ENCODE data around the gene CCDC116.
"Not testable (repeated sequence)": the region's sequence is repeated elsewhere in the genome, so short reads cannot be mapped to it uniquely, and the experiment has no call there.

The CCDC116 gene

DNA sequence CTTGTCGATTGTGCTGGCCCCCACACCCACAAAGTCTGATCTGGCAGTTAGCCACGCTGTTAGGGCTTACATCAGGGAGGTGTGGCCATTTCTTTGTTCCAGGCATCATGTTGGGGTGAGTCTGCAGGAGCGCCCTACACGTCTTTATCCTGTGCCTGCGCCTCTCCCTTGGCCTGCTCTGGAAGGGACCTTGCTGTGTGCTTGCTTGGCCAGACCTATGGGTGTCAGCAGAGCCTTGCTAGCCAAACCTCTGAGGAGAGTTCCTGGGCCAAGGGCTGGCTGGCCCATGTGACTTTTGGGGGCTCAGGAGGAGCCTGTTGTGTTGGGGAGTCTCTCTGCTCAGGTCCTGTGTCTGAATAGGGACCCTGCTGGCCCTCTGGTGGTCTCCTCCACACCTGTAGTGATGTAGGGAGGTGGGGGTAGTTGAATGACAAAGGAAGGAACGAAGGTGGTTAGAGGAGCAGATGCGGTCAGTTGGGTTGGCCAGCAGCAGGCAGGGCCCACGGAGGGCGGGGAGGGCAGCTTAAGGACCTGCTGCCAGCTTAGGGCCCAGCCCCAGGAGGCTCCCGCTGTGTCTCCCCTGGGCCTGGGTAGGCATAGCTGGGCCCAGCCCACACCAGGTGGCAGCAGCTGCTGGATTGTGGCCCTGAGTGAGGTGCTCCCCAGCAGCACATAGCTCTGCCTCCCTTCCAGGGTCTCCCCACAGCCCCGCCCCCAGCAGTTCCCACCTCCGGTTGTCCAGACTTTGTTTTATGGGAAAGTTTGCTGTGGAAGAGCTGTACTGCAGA lies 41.2 kb downstream of the CCDC116 start:
- Mint-ChIP-seq H3K4me3 (no peak overlapping the region), H3K36me3 (peaks cover 62% of the 10 kb centered on the region), H3K9me3 (no peaks in the 10 kb centered on the region), H3K27me3 (no peaks in the 10 kb centered on the region), H3K27ac (no peak overlapping the region), H3K4me1 (peaks cover 27% of the 10 kb centered on the region)
- ATAC-seq = no peak

DNA sequence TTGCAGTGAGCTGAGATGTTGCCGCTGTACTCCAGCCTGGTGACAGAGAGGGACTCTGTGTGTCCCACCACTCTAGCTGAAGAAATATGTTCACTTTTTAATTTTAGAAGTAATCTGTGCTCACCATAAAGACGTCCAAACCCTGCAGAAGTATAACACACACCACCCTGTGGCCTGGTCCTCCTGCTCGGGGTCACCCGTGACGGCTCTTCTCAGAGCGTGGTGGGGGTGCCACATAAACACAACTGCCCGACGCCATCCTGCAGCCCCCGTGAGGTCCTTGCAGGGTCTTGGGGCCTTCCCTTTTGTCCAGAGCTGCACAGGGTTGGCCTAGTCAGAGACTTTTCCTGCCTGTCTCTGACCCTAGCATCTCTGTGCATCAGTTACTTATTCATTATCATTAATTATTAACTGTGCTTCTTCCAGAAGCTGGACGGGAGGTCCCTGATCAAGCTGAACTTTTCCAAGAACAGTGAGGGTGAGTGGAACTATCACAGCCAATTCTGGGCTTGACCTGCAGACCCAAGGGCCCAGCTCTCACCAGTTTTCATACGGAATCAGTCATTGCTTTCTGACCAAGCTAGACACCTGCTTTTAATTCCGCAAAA lies 42.2 kb downstream of the CCDC116 start:
- Mint-ChIP-seq H3K27ac (no peak overlapping the region), H3K4me3 (no peak overlapping the region), H3K9me3 (no peaks in the 10 kb centered on the region), H3K4me1 (peaks cover 19% of the 10 kb centered on the region), H3K36me3 (peaks cover 58% of the 10 kb centered on the region), H3K27me3 (no peaks in the 10 kb centered on the region)
- ATAC-seq = no peak

DNA sequence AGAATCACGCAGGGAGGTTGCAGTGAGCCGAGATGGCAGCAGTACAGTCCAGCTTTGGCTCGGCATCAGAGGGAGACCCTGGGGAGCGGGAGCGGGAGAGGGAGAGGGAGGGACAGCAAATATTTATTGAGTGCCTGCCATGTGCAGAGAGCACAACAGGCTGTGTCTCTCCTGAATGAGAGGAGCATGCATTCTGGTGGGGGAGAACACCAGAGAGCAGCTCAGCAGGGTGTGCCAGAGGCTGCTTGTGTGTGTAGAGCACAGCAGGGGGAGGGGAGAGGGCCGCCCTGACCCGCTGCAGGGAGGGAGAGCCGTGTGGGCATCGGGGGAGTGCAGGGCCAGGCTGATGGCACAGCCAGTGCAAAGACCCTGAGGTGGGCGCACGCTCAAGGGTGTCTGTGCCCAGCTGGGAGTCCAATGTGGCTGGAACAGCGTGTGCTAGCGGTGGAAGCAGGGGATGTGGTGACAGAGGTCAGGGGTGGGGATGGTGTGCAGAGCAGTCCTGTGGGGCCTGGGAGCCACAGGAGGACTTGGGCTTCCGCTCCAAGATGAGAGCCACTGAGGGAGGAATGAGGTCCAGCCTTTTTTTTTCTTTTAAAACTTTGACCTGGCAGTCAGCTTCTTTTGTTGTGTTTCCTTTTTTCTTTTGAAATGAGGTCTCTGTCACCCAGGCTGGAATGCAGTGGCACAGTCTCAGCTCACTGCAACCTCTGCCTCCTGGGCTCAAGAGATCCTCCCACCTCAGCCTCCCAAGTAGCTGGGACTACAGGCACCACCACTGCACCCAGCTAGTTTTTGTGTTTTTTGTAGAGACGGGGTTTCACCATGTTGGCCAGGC lies 45.3 kb downstream of the CCDC116 start:
- Mint-ChIP-seq H3K36me3 (peaks cover 47% of the 10 kb centered on the region), H3K27me3 (no peaks in the 10 kb centered on the region), H3K4me1 (peaks cover 14% of the 10 kb centered on the region), H3K9me3 (no peaks in the 10 kb centered on the region), H3K27ac (no peak overlapping the region), H3K4me3 (no peak overlapping the region)
- no peak for ATAC-seq

DNA sequence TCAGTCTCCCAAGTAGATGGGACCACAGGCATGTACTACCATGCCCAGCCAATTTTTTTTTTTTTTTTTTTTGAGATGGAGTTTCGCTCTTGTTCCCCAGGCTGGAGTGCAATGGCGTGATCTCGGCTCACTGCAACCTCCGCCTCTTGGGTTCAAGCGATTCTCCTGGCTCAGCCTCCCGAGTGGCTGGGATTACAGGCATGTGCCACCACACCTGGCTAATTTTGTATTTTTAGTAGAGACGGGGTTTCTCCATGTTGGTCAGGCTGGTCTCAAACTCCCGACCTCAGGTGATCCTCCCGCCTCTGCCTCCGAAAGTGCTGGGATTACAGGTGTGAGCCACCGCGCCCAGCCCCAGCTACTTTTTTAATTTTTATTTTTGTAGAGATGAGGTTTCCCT lies 46.3 kb downstream of the CCDC116 start:
- H3K4me1 Mint-ChIP-seq, H3K27ac Mint-ChIP-seq, H3K27me3 Mint-ChIP-seq, ATAC-seq, H3K4me3 Mint-ChIP-seq, H3K9me3 Mint-ChIP-seq: not testable (repeated sequence)
- peaks cover 42% of the 10 kb centered on the region for H3K36me3 Mint-ChIP-seq

DNA sequence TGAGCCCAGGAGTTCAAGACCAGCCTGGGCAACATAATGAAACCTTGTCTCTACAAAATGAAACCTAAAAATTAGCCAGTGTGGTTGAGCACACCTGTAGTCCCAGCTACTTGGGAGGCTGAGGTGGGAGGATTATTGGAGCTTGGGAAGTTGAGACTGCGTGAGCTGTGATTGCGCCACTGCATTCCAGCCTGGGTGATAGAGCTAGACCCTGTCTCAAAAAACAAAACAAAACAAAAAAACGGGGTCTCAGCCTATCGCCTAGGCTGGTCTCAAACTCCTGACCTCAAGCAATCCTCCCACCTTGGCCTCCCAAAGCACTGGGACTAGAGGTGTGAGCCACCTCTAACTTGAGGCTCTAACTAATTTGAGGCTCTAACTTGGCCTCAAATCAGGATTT lies 46.8 kb downstream of the CCDC116 start:
- H3K36me3 Mint-ChIP-seq = peaks cover 39% of the 10 kb centered on the region
- ATAC-seq = no peak
- H3K9me3 Mint-ChIP-seq = no peaks in the 10 kb centered on the region

DNA sequence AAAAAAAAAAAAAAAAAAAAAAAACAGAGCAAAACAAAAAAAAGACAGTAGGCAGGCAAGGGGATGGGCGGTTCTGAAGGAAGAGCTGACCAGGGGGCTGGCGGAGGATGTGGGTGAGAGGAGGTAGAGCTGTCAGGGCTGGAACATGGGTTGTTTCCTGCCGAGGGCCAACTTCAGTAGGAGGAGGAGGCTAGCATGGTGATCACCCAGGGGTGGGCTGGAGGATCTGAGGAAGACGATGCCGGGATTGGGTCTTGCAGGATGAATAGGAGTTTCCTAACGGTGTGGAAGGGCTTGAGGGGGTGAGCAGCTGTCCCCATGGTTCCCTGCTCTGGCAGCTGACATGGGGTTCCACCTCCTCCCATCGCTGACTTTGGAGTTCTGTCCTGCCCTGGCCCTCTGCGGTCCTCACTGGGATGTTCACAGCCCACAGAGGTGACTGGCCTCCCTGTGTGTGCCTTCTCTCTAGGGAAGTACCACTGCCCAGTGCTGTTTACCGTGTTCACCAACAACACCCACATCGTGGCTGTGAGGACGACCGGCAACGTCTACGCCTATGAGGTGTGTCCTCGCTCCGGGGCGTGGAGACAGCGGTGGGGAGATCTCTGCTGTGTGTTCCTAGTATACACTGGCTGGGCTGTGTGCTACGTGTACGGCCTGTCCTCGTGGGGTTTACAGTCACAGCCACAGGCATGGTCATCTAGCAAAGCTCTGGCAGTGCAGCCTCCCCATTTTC lies 48.4 kb downstream of the CCDC116 start:
- H3K9me3 Mint-ChIP-seq = no peaks in the 10 kb centered on the region
- no peak overlapping the region for H3K4me3 Mint-ChIP-seq
- H3K27me3 Mint-ChIP-seq = no peaks in the 10 kb centered on the region
- no peak for ATAC-seq
- peaks cover 34% of the 10 kb centered on the region for H3K36me3 Mint-ChIP-seq
- H3K27ac Mint-ChIP-seq = no peak overlapping the region
- H3K4me1 Mint-ChIP-seq = peaks cover 7% of the 10 kb centered on the region

More for the DNA sequence above, 46.8 kb downstream of the CCDC116 start:
- Mint-ChIP-seq H3K4me3 (no peak overlapping the region), H3K27ac (no peak overlapping the region), H3K27me3 (no peaks in the 10 kb centered on the region), H3K4me1 (peaks cover 7% of the 10 kb centered on the region)

DNA sequence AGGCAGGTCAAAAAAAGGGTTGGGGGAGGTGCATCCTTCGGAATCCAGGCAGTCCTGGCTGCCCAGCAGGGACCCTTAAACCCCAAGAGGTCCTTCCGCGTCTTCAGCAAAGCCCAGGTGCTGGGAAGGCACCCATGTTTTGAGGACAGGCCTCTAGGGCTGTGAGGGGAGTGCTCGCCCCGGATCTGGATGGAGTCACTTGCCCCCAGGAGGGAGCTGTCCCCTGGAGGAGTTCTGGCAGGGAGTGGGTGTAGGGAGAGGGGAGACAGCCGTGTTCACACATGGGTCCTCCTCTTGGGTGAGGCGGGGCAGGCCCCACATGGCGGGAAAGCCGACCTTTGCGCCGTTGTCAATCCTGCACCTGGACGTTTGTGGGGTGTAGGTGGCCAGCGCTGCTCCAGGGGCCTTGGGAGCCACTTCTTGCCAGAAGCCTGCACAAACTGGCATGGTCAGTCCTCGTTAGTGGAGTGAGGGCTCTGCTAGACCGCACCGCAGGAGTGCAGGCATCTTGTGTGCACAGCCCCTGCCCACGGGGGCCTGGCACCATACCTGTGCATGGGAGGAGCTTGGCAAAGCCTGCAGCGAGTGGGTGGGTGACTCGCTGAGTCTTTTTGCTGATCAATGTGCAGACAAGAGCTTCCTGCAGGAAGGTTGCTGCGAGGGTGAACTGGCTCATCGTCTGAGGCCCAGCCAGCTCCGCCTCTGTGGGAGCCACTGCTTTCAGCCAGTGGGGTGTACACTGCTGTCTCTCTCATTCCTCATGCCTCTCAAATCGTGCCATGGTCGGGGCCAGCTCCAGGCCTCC lies 49.2 kb downstream of the CCDC116 start:
- Mint-ChIP-seq H3K9me3 (no peaks in the 10 kb centered on the region), H3K4me3 (no peak overlapping the region), H3K27me3 (no peaks in the 10 kb centered on the region), H3K36me3 (peaks cover 31% of the 10 kb centered on the region), H3K4me1 (peaks cover 7% of the 10 kb centered on the region), H3K27ac (no peak overlapping the region)
- no peak for ATAC-seq

DNA sequence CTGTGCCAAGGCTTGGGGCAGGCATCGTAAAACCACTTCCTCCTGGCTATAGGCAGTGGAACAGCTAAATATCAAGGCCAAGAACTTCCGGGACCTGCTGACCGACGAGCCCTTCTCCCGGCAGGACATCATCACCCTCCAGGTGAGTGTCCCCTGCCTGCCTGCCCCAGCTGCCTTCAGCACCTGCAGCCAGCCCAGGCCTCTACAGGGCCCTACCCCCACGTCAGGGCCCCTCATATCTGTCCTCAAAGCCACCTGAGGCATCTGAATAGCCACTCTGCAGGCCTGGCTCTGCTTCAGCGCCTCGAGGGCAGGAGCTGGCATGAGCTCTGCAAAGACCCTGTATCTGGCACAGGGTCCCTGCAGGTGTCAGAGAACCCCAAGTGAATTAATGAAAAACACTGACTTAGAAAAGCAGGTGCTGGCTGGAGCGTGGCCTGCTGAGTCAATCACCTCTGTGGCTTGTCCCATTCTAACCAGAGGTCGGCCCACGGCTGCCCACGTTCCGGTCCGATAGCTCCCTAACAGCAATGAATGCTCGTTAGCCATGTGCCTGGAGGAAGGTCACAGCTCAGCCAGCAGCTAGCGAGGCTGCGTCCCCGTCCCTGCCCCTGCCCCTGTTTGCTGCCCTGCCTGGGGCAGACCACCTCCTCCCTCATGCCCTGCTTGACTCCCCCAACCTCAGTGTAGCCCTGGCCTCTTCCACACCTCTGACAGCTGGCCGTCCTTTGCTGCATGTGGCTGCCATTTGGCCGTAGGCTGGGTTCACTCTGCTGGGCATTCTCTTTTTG lies 50.0 kb downstream of the CCDC116 start:
- H3K27me3 Mint-ChIP-seq = no peaks in the 10 kb centered on the region
- no peak overlapping the region for H3K27ac Mint-ChIP-seq
- no peak overlapping the region for H3K4me3 Mint-ChIP-seq
- H3K36me3 Mint-ChIP-seq = peaks cover 31% of the 10 kb centered on the region
- peak; percentile 41 for ATAC-seq
- peaks cover 7% of the 10 kb centered on the region for H3K4me1 Mint-ChIP-seq
- no peaks in the 10 kb centered on the region for H3K9me3 Mint-ChIP-seq

DNA sequence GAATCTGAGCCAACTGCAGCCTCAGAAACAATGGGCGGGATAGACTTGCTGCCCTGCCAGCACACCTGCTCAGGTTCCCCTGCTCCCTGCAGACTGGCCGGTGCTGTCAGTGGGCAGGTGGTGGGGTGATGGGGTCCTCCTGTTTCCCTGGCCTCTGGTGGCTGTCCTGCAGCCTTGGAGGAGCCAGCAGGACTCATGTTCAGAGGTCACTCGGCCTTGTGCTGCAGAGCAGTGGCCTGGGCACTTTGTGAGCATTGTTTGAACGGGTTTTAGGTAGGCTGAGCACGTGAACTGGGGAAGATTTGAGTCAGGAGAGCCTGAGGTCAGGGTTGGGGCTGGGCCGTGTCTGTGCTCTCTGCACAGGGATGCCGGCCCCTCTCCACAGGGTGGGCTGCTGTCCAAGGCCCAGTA lies 50.8 kb downstream of the CCDC116 start:
- ATAC-seq = no peak
- H3K36me3 Mint-ChIP-seq = peaks cover 37% of the 10 kb centered on the region
- no peak overlapping the region for H3K27ac Mint-ChIP-seq
- H3K4me3 Mint-ChIP-seq = no peak overlapping the region
- no peaks in the 10 kb centered on the region for H3K9me3 Mint-ChIP-seq
- H3K4me1 Mint-ChIP-seq = peaks cover 15% of the 10 kb centered on the region
- H3K27me3 Mint-ChIP-seq = no peaks in the 10 kb centered on the region

DNA sequence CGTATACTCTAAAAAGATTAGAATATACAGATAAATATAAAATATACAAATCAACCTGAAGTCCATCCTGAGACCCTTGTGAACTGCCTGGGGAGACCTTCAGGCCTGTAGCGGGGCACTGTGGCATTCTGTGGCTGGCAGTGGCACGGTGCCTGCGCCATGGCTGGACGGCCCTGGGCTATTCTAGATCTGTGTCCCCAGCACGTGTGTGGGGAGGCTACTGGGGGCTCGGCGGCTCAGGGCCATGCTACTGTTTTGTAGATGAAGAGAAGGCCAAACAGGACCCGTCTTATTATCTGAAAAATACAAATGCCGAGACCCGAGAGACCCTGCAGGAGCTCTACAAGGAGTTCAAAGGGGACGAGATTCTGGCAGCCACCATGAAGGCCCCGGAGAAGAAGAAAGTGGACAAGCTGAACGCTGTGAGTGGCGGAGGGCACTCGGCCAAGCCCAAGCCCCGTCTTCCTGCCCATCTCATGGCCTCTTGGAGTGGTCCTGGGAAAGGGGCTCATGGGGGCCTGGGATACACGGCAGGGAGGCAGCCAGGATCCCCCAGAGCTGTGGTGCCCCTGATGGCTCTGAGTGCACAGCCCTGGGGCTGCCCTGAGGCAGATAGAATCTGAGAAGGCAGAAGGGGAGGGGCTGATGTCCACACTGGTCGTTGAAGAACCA lies 52.1 kb downstream of the CCDC116 start:
- peaks cover 27% of the 10 kb centered on the region for H3K4me1 Mint-ChIP-seq
- no peak for ATAC-seq
- peak overlapping the region; percentile 54 for H3K27ac Mint-ChIP-seq
- H3K4me3 Mint-ChIP-seq = no peak overlapping the region
- H3K36me3 Mint-ChIP-seq = peaks cover 47% of the 10 kb centered on the region
- H3K27me3 Mint-ChIP-seq = no peaks in the 10 kb centered on the region
- H3K9me3 Mint-ChIP-seq = no peaks in the 10 kb centered on the region

DNA sequence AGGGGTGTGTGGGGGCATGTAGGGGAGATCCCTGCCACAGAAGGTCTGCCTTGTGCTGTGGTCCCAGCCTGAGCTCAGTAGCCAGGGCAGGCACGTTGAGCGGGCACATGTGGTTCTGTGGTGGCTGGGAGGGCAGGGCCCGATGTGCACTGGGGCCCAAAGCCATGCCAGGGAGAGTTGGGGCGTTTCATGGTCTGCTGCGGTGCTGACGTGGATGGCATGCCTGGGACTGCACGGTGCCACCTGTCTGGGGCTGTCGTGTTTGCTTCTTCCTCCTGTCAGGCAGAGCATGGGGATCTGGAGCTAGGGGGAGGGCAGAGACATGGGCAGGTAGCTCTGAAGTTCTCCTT lies 52.6 kb downstream of the CCDC116 start:
- peak overlapping the region; percentile 54 for H3K27ac Mint-ChIP-seq
- no peak for ATAC-seq
- H3K4me3 Mint-ChIP-seq = no peak overlapping the region
- H3K36me3 Mint-ChIP-seq = peaks cover 51% of the 10 kb centered on the region
- peaks cover 31% of the 10 kb centered on the region for H3K4me1 Mint-ChIP-seq
- no peaks in the 10 kb centered on the region for H3K9me3 Mint-ChIP-seq
- H3K27me3 Mint-ChIP-seq = no peaks in the 10 kb centered on the region

DNA sequence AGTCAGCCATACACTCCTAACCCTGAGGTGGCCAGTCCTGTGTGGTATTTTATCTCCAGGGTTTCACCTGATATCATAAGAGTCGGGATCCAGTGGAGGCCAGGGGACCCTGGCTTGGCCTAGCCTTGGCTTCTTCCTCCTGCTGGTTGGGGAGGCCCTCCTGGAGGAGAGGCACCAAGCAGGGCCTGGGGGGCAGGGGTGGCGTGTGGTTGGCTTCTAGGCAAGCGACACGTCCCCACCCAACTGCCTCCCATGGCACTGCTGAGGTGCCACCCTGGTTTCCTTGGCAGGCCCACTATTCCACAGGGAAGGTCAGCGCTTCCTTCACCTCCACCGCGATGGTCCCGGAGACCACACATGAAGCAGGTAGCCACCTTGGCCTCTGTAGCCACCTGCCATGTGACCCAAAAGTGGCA lies 53.6 kb downstream of the CCDC116 start:
- Mint-ChIP-seq H3K4me3 (no peak overlapping the region), H3K9me3 (no peaks in the 10 kb centered on the region), H3K36me3 (peaks cover 42% of the 10 kb centered on the region), H3K4me1 (peaks cover 42% of the 10 kb centered on the region), H3K27ac (no peak overlapping the region), H3K27me3 (no peaks in the 10 kb centered on the region)
- ATAC-seq = no peak
